Duodenal mucosa (tissue), 2 donors: ENCODE data around the gene IGF2BP3.
"Not testable (repeated sequence)": the region's sequence is repeated elsewhere in the genome, so short reads cannot be mapped to it uniquely, and the experiment has no call there.

Experiments
- H3K27ac ChIP-seq: one replicate; pipeline ENCODE4 v1.7.0; 2013; ENCODE audit warnings: low read depth, low read length
- H3K27me3 ChIP-seq, 2 donors: one replicate each; pipeline ENCODE4 v1.7.0; 2013; ENCODE audit warnings: low read length in 2 of 2, control low read depth in 1 of 2; ENCODE audit not compliant: insufficient read depth in 2 of 2, control insufficient read depth in 1 of 2
- H3K36me3 ChIP-seq, 2 donors: one replicate each; pipeline ENCODE4 v1.7.0; 2013; ENCODE audit warnings: low read length in 2 of 2, control low read depth in 1 of 2; ENCODE audit not compliant: insufficient read depth in 2 of 2, control insufficient read depth in 1 of 2
- H3K4me1 ChIP-seq, 2 donors: one replicate each; pipeline ENCODE4 v1.7.0; 2013; ENCODE audit warnings: low read length in 2 of 2, control low read depth in 1 of 2; ENCODE audit not compliant: insufficient read depth in 2 of 2, control insufficient read depth in 1 of 2
- H3K4me3 ChIP-seq, 2 donors: one replicate each; pipeline ENCODE4 v1.7.0; 2013; ENCODE audit warnings: low read length in 2 of 2, low read depth in 1 of 2
- H3K9ac ChIP-seq, 2 donors: one replicate each; pipeline ENCODE4 v1.7.0; 2013; ENCODE audit warnings: low read length in 2 of 2, low read depth in 1 of 2
- H3K9me3 ChIP-seq, 2 donors: one replicate each; pipeline ENCODE4 v1.7.0; 2013; ENCODE audit warnings: low read length in 2 of 2, control low read depth in 1 of 2; ENCODE audit not compliant: control insufficient read depth in 1 of 2

IGF2BP3 gene

GRCh38 chr7:23470330-23471105, at the start of gene IGF2BP3:
IGF2BP3 (minus strand) TSS chr7:23470491; CDS start chr7:23470110, 381 bp downstream.
- H3K4me1 ChIP-seq = peaks cover 33 to 35% of the 10 kb centered on the region in 2 donors
- no peak within 1 kb of the TSS for H3K27ac ChIP-seq
- peaks cover 74 to 95% of the 10 kb centered on the region in 2 donors for H3K27me3 ChIP-seq
- no peak within 1 kb of the TSS for H3K9ac ChIP-seq
- H3K9me3 ChIP-seq = no peaks in the 10 kb centered on the region
- peak within 1 kb of the TSS; percentile 48 to 59 for H3K4me3 ChIP-seq
- H3K36me3 ChIP-seq = no peaks in the 10 kb centered on the region

GRCh38 chr7:23514755-23515154, 44.5 kb upstream of the IGF2BP3 start:
- Histone ChIP-seq H3K4me1 (no peaks in the 10 kb centered on the region), H3K4me3 (no peak overlapping the region), H3K9me3 (no peaks in the 10 kb centered on the region), H3K36me3 (peaks cover 33 to 78% of the 10 kb centered on the region in 2 donors), H3K27me3 (no peaks in the 10 kb centered on the region), H3K9ac (no peak overlapping the region), H3K27ac (no peak overlapping the region)

- H3K27ac ChIP-seq = not testable (repeated sequence)
- H3K36me3 ChIP-seq = peaks cover 32 to 75% of the 10 kb centered on the region in 2 donors
These were observed 43.5 kb upstream of the IGF2BP3 start for GRCh38 chr7:23513746-23514145.

GRCh38 chr7:23494009-23494408, 23.7 kb upstream of the IGF2BP3 start:
- H3K4me3 ChIP-seq = no peak overlapping the region
- no peak overlapping the region for H3K27ac ChIP-seq
- no peaks in the 10 kb centered on the region for H3K4me1 ChIP-seq
- no peaks in the 10 kb centered on the region for H3K36me3 ChIP-seq
- no peaks in the 10 kb centered on the region for H3K27me3 ChIP-seq
- H3K9me3 ChIP-seq = no peaks in the 10 kb centered on the region
- H3K9ac ChIP-seq = no peak overlapping the region

More at GRCh38 chr7:23513746-23514145, 43.5 kb upstream of the IGF2BP3 start:
- not testable (repeated sequence) for H3K27me3 ChIP-seq, H3K4me1 ChIP-seq, H3K4me3 ChIP-seq, H3K9ac ChIP-seq, H3K9me3 ChIP-seq

- H3K4me1 ChIP-seq = no peaks in the 10 kb centered on the region
- no peaks in the 10 kb centered on the region for H3K9me3 ChIP-seq
- no peak overlapping the region for H3K4me3 ChIP-seq
- H3K36me3 ChIP-seq = no peaks in the 10 kb centered on the region
- H3K9ac ChIP-seq = no peak overlapping the region
- no peak overlapping the region for H3K27ac ChIP-seq
- H3K27me3 ChIP-seq = no peaks in the 10 kb centered on the region
These were observed 21.2 kb upstream of the IGF2BP3 start for GRCh38 chr7:23491502-23491901.

GRCh38 chr7:23490357-23491135, 20.3 kb upstream of the IGF2BP3 start:
- peaks cover 0 to 4% of the 10 kb centered on the region in 2 donors for H3K27me3 ChIP-seq

GRCh38 chr7:23488714-23489113, 18.4 kb upstream of the IGF2BP3 start:
- not testable (repeated sequence) for H3K9ac ChIP-seq, H3K27me3 ChIP-seq, H3K4me3 ChIP-seq, H3K36me3 ChIP-seq, H3K4me1 ChIP-seq, H3K27ac ChIP-seq, H3K9me3 ChIP-seq

More at GRCh38 chr7:23490357-23491135, 20.3 kb upstream of the IGF2BP3 start:
- H3K9ac ChIP-seq = peak overlapping the region; percentile 18 to 33
- no peaks in the 10 kb centered on the region for H3K36me3 ChIP-seq
- H3K4me1 ChIP-seq = no peaks in the 10 kb centered on the region
- H3K9me3 ChIP-seq = no peaks in the 10 kb centered on the region
- H3K27ac ChIP-seq = peak overlapping the region; percentile 3
- peak overlapping the region; percentile 62 to 65 for H3K4me3 ChIP-seq

GRCh38 chr7:23487670-23488069, 17.4 kb upstream of the IGF2BP3 start:
- Histone ChIP-seq H3K9me3 (no peaks in the 10 kb centered on the region), H3K9ac (no peak overlapping the region), H3K4me3 (no peak overlapping the region), H3K4me1 (no peaks in the 10 kb centered on the region), H3K27ac (no peak overlapping the region), H3K27me3 (peaks cover 0 to 8% of the 10 kb centered on the region in 2 donors), H3K36me3 (no peaks in the 10 kb centered on the region)

GRCh38 chr7:23486002-23486773, 15.9 kb upstream of the IGF2BP3 start:
- Histone ChIP-seq H3K27me3 (peaks cover 0 to 8% of the 10 kb centered on the region in 2 donors), H3K9me3 (no peaks in the 10 kb centered on the region), H3K4me3 (no peak overlapping the region), H3K27ac (no peak overlapping the region), H3K4me1 (no peaks in the 10 kb centered on the region), H3K36me3 (no peaks in the 10 kb centered on the region), H3K9ac (no peak overlapping the region)
